Measurements from ENCODE around the gene SEC14L3.

GRCh38 chr22:30485362-30485988 is 13.7 kb upstream of the SEC14L3 start:
- TF ChIP-seq, protein P1, sequence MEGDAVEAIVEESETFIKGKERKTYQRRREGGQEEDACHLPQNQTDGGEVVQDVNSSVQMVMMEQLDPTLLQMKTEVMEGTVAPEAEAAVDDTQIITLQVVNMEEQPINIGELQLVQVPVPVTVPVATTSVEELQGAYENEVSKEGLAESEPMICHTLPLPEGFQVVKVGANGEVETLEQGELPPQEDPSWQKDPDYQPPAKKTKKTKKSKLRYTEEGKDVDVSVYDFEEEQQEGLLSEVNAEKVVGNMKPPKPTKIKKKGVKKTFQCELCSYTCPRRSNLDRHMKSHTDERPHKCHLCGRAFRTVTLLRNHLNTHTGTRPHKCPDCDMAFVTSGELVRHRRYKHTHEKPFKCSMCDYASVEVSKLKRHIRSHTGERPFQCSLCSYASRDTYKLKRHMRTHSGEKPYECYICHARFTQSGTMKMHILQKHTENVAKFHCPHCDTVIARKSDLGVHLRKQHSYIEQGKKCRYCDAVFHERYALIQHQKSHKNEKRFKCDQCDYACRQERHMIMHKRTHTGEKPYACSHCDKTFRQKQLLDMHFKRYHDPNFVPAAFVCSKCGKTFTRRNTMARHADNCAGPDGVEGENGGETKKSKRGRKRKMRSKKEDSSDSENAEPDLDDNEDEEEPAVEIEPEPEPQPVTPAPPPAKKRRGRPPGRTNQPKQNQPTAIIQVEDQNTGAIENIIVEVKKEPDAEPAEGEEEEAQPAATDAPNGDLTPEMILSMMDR (IDR thresholded peaks at IDR 0.05): peak; percentile 95 to 98 (median 95)
- TF ChIP-seq POLR2A (IDR thresholded peaks at IDR 0.05) (no peak), EP300 (IDR thresholded peaks at IDR 0.05; ENCODE audit: low read depth) (no peak)
